Activated T-cell treated with anti-CD3 and anti-CD28 coated beads for 1 hour (primary cell): Measurements from ENCODE around the gene TEAD1.
"Not testable (repeated sequence)": the region's sequence is repeated elsewhere in the genome, so short reads cannot be mapped to it uniquely, and the experiment has no call there.

ENCODE experiments used
- DNase-seq: peaks from one replicate; pipeline ENCODE4 v3.0.0-alpha.2; 2020; ENCODE audit warnings: low read depth

TEAD1 gene

GRCh38 chr11:12737024-12737423 is 62.8 kb downstream of the TEAD1 start:
- DNase-seq: no peak

- no peak for DNase-seq
Observed at GRCh38 chr11:12741671-12742216, 67.5 kb downstream of the TEAD1 start.

DNA sequence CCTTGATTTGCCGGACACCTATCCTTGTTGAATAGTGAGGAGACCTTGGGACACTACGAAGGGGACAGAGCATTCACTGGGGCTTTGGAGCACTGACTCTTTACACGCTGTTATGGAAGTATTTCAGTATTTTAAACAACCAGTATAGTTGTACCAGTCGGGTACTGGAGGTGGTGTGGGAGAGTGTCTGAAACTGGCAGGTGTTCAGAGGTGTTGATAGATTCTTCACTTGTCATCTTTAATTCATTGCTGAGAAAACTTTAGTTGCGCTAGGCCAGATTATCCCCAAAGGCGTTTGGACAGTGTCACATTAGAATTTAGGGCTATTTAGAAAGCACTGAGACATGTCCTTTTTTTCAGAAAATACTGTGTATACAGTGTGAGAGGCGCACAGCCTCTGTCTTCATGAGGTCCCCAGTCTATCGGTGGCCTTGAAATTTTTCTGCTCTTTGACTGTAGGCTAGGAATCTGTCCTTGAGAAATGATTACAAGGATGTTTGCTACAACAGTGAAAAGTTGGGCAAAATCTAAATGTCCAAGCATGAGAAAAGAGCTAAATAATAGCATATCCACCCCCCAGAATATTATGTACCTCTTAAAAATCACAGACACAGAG is 69.7 kb downstream of the TEAD1 start:
- DNase-seq: no peak

- no peak for DNase-seq
Observed at GRCh38 chr11:12744826-12745502, 70.7 kb downstream of the TEAD1 start.

GRCh38 chr11:12745787-12746186 is 71.6 kb downstream of the TEAD1 start:
- DNase-seq: no peak

DNA sequence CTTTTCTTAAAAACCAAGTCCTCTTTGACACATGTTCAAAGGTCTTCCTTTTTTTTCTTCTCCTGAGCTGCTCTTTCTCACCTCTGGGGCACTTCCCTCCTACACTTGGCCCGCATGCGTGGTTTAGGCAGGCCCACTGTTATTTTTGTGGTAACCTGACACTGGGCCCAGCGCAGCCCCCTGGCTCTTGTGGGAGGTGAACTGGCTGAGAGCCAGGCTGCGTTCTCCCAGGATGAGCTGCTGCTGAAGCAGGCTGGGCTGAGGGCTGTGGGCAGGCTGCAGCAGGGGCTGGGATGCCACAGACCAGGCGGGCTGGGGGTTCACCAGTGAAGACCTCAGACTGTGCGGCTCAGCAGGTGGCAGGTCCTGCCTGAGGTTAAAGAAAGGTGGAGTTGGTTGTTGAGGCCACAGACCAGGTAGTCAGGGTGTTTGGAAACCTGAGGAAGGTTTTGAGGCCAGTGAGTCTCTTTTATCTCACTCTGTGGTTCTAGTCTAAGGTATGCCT is 72.4 kb downstream of the TEAD1 start:
- DNase-seq: no peak

- DNase-seq: no peak
Observed at GRCh38 chr11:12748561-12748960, 74.3 kb downstream of the TEAD1 start.

GRCh38 chr11:12749442-12749841 is 75.2 kb downstream of the TEAD1 start:
- no peak for DNase-seq

GRCh38 chr11:12750181-12750580 is 76.0 kb downstream of the TEAD1 start:
- DNase-seq: no peak

- no peak for DNase-seq
Observed at GRCh38 chr11:12752868-12753524, 78.8 kb downstream of the TEAD1 start.

GRCh38 chr11:12754021-12754420 is 79.8 kb downstream of the TEAD1 start:
- DNase-seq: no peak

DNA sequence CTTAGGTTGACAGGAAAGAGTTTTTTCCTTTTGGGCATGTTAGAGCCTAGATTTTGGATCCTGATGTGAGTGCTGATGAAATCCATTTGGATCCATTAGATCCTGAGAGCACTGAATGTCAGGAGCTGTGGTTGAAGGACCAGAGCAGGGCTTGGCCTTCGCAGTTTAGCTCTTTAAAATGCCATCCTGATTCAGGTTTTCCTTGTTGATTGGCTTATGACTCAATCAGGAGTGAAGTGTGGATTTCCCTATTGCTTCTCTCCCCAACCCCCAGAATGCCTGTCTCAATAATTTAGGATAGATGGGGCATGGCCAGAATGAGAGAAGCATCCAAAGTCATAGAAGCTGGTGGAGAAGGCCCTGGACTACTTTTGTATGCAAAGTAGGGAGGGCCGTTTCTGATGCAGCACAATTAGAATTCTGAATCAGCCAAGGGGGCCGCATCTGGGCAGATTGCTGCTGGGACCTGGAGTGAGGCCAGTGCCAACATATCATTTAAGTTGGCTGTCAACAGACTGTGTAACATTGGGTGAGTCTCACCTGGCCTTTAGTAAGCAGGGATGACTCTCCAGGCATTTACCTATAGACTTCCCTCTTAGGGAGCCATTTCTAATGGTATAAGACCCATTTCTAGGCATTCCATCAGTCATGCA is 80.5 kb downstream of the TEAD1 start:
- no peak for DNase-seq

- DNase-seq: no peak
Observed at GRCh38 chr11:12755510-12756453, 81.6 kb downstream of the TEAD1 start.

DNA sequence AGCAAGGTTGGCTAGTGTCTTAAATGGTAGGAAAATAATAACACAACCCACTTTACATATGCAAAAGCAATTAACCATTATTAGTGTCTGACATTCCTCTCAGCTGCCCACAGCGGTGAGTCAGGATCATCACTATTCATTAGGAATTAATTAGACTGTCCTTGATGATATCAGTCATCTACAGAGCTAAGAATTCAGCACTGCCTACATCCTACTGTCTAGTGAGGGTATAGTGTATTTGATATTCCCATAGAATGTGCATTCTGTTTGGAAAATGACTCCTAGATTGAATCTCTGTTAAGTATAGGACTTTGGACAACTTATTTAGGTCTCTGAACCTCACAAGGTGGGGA is 82.2 kb downstream of the TEAD1 start:
- DNase-seq: no peak

- no peak for DNase-seq
Observed at GRCh38 chr11:12756867-12757266, 82.6 kb downstream of the TEAD1 start.

DNA sequence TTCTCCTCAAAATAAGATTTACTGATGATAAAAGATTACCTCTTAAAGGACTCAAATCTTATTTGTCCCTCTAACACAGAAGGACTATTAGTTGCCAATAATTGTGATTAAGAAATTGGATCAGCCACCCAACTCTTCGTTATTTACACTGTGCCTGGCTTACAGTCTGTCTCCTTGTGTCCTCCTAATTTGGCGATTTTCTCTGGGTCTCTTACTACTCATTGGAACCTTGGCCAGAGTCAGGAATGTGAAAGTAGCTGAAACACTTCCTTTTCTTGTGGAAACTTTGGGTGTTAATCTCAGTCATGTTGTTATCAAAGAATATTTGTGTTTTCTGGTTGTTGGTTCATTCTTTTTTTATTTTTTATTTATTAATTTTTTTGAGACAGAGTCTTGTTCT is 83.2 kb downstream of the TEAD1 start:
- DNase-seq: no peak

DNA sequence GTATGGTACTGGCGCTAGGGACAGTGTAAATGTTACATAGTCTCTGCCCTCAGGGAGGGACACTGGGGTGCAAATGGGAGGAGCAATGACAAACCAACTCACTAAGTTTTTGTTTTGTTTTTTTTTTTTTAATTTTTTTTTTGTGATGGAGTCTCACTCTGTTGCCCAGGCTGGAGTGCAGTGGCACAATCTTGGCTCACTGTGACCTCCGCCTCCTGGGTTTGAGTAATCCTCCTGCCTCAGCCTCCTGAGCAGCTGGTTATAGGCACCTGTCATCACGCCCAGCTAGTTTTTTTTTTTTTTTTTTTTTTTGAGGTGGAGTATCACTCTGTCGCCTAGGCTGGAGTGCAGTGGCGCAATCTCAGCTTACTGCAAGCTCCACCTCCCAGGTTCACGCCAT is 83.9 kb downstream of the TEAD1 start:
- not testable (repeated sequence) for DNase-seq

- no peak for DNase-seq
Observed at GRCh38 chr11:12761029-12761428, 86.8 kb downstream of the TEAD1 start.

- DNase-seq: no peak
Observed at GRCh38 chr11:12762278-12762677, 88.1 kb downstream of the TEAD1 start.

- no peak for DNase-seq
Observed at GRCh38 chr11:12762696-12763324, 88.6 kb downstream of the TEAD1 start.
